ENCODE results near the gene SRCAP.
"Not testable (repeated sequence)": the region's sequence is repeated elsewhere in the genome, so short reads cannot be mapped to it uniquely, and the experiment has no call there.

The SRCAP gene

DNA sequence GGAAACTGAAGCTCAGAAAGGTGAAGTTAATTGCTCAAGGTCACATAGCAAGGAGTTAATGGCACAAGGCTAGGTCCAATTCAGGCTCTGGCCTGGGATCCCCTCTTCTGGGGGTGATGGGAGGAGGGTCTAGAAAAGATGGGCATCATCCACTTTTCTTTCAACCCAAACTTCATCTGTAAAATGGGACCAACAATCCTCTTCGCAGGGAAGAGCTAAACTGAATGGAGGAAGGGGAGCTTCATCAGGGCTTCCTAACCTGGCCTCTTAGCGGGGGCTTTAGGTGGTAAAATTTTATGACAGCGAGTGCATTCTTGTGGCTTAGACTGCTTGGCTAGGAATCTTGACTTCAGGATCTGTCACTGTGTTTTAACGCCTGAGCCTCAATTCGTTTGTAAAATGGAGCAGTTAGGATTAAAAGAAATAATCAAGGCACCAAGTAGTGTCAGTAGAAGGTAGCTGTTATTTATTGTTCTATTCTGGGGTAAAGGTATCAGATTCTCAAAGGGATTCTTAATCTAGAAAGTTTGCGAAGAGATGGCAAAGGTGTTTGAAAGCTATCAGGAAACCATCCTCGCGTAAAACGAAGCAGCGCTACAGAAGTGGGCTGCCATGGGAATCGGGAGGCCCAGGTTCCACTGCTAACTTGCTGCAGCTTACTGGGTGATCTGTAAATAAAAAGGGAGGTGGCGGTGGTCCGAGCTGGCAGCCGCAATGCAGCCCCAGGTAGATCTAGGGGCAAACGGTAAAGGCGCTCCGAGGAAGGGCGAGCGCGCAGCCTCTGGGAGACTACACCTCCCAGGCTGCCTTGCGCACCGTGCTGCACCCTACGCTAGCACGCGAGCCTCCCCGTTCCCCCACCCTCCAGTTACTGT lies 1.5 kb upstream of the SRCAP start:
- Histone ChIP-seq H3K4me3 (peak overlapping the region; percentile 81 to 97), H3K27me3 (no peaks in the 10 kb centered on the region), H3K9me3 (no peaks in the 10 kb centered on the region), H3K4me1 (peaks cover 0 to 31% (median 12%) of the 10 kb centered on the region in 4 donors), H3K36me3 (peaks cover 20 to 23% (median 20%) of the 10 kb centered on the region in 3 donors), H3K27ac (peak overlapping the region; percentile 96 to 99)
- intact Hi-C loops (cut with DNase I; ENCODE audit: low total_unique reads): loop anchor here (2.0 to 5.0 kb wide), 2 partner anchors 39 to 165 kb away; partner anchors contain the start of genes FBRS and ZNF747
- no peak for DNase-seq
- TF ChIP-seq, protein P1, sequence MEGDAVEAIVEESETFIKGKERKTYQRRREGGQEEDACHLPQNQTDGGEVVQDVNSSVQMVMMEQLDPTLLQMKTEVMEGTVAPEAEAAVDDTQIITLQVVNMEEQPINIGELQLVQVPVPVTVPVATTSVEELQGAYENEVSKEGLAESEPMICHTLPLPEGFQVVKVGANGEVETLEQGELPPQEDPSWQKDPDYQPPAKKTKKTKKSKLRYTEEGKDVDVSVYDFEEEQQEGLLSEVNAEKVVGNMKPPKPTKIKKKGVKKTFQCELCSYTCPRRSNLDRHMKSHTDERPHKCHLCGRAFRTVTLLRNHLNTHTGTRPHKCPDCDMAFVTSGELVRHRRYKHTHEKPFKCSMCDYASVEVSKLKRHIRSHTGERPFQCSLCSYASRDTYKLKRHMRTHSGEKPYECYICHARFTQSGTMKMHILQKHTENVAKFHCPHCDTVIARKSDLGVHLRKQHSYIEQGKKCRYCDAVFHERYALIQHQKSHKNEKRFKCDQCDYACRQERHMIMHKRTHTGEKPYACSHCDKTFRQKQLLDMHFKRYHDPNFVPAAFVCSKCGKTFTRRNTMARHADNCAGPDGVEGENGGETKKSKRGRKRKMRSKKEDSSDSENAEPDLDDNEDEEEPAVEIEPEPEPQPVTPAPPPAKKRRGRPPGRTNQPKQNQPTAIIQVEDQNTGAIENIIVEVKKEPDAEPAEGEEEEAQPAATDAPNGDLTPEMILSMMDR (IDR thresholded peaks at IDR 0.05): no peak

DNA sequence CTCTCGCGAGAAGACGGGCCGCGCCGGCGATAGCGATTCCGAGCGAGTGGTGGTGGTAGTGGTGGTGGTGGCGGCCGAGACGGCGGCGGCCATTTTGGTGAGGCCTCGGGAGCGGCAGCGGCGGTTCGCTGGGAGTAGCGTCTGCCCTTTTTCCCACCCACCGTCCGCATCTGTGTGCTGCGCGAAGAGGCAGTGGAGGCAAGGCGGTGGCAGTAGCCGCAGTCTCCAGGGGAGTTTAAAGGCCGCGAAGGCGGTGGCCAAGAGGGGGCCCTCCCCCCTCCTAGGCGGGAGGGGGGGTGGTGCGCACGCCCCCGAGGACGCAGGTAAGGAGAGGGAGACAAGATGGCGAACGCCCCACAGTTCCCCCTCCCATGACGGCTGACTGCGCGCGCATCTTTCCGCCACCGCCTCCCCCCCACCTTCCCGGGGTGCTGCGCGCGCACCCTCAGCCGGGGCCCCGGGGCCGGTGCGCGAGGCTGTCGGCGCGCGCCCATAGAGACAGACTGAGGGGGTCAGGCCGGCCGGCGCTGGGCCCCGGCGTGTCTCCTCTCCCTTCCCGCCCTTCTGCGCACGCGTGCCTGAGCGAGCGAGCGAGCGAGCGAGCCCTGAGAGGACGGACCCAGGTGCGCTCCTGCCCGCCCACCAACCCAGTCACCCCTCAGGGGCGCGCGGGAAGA lies 694 bp upstream of the SRCAP start:
- peaks cover 0 to 31% (median 12%) of the 10 kb centered on the region in 4 donors for H3K4me1 ChIP-seq
- intact Hi-C loops (cut with DNase I; ENCODE audit: low total_unique reads): loop anchor here (2.0 to 5.0 kb wide), 2 partner anchors 39 to 166 kb away; partner anchors contain the start of genes FBRS and ZNF747

DNA sequence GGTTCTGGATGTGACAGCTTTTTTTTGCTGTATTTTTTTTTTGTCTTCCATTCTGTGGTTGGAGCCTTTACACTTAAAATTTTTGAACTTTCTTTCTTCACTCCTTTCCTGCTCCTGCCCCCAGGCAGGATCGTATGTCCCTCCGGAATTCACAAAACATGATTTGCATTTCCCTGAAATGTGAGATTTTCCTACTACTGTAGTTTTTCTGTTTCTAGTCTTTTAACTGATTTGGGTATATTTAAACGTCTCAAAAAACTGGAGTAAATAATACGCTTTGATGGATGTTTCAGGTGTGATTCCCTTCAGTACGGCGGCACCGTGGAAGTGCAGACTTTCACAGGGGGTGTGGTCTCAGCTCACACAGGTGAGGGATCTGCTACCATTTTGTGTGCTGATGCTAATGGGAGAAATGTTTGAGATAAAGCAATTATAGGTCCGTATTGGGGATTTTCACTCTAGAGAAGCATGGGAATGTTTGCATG lies 686 bp downstream of the SRCAP start:
- no peak for DNase-seq
- Histone ChIP-seq H3K4me3 (peak overlapping the region; percentile 81 to 97), H3K27me3 (no peaks in the 10 kb centered on the region), H3K4me1 (peaks cover 0 to 25% (median 12%) of the 10 kb centered on the region in 4 donors), H3K27ac (peak overlapping the region; percentile 96 to 99), H3K36me3 (peaks cover 40 to 45% (median 41%) of the 10 kb centered on the region in 3 donors), H3K9me3 (no peaks in the 10 kb centered on the region)
- intact Hi-C loops (cut with DNase I; ENCODE audit: low total_unique reads): loop anchor here (2.0 to 5.0 kb wide), 2 partner anchors 41 to 167 kb away; partner anchors contain the start of genes FBRS and ZNF747
- TF ChIP-seq, protein P1 (IDR thresholded peaks at IDR 0.05): no peak

More for the DNA sequence above, 694 bp upstream of the SRCAP start:
- DNase-seq: peak; percentile 99
- Histone ChIP-seq H3K9me3 (no peaks in the 10 kb centered on the region), H3K36me3 (peaks cover 27 to 31% (median 27%) of the 10 kb centered on the region in 3 donors), H3K27ac (peak overlapping the region; percentile 96 to 99), H3K4me3 (peak overlapping the region; percentile 81 to 97), H3K27me3 (no peaks in the 10 kb centered on the region)
- TF ChIP-seq, protein P1 (IDR thresholded peaks at IDR 0.05): no peak

DNA sequence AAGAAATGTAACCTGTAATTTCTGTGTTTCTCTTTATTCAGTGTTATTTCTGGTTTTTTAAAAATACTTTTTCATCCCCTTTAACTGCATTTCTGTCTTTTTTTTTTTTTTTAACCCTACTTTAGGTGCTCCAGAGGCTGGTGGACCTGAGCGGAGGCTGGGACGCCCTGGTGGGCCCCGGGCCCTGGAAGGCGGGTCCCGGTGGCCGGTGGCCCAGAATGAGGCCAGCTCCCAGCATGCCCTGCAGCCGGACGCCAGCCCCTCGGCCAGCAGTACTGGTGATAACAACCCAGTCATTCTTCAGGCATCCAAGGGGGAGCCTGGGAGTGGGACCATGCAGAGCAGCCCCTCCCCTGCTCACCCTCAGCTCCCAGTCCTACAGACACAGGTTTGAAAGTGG lies 1.5 kb downstream of the SRCAP start:
- peaks cover 49 to 53% (median 50%) of the 10 kb centered on the region in 3 donors for H3K36me3 ChIP-seq
- intact Hi-C loops (cut with DNase I; ENCODE audit: low total_unique reads): no loop called here
- TF ChIP-seq, protein P1 (IDR thresholded peaks at IDR 0.05): no peak
- H3K4me1 ChIP-seq: peaks cover 0 to 25% (median 12%) of the 10 kb centered on the region in 4 donors
- H3K27me3 ChIP-seq: no peaks in the 10 kb centered on the region
- DNase-seq: no peak
- H3K4me3 ChIP-seq: no peak overlapping the region
- H3K9me3 ChIP-seq: no peaks in the 10 kb centered on the region
- H3K27ac ChIP-seq: peak overlapping the region in 1 of 2 donors; percentile 2

DNA sequence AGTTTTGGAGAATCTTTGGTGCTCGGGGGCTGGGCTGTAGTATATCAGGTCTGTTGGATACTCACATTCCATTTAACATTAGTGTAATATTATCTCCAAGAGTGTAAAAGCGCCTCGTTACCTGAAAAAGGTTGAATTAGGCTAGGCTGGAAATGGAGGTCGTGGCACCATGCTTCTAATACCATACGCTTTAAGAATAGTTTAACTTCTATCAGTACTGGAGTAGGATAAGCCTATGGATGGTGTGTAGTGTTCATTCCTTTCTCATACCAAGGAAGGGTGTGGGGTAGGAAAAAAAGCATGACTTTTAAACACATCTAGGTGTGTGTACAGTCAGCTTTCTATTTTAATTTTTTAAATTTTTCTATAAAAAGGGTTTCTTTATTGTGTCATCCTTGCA lies 2.0 kb downstream of the SRCAP start:
- H3K4me1 ChIP-seq: peaks cover 0 to 25% (median 12%) of the 10 kb centered on the region in 4 donors
- peak overlapping the region in 1 of 2 donors; percentile 2 for H3K27ac ChIP-seq
- TF ChIP-seq, protein P1 (IDR thresholded peaks at IDR 0.05): no peak
- no peak overlapping the region for H3K4me3 ChIP-seq
- no peak for DNase-seq
- H3K9me3 ChIP-seq: no peaks in the 10 kb centered on the region
- intact Hi-C loops (cut with DNase I; ENCODE audit: low total_unique reads): no loop called here
- H3K36me3 ChIP-seq: peaks cover 54 to 58% (median 54%) of the 10 kb centered on the region in 3 donors
- no peaks in the 10 kb centered on the region for H3K27me3 ChIP-seq

DNA sequence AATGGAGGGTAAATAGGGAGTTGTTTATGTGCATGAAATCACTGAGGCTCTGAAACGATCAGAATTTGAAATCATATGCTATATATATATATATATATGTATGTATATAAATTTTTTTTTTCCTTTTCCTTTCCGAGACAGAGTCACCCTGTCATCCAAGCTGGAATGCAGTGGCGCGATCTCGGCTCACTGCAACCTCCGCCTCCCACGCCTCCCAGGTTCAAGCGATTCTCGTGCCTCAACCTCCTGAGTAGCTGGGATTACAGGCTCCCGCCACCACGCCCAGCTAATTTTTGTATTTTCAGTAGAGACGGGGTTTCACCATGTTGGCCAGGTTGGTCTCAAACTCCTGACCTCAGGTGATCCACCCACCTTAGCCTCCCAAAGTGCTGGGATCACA lies 4.1 kb downstream of the SRCAP start:
- not testable (repeated sequence) for DNase-seq
- Histone ChIP-seq H3K4me1 (peaks cover 0 to 18% (median 12%) of the 10 kb centered on the region in 4 donors), H3K36me3 (peaks cover 73 to 79% (median 75%) of the 10 kb centered on the region in 3 donors)

More for the DNA sequence above, 4.1 kb downstream of the SRCAP start:
- H3K27me3 ChIP-seq; H3K4me3 ChIP-seq; H3K27ac ChIP-seq; intact Hi-C loops (cut with DNase I; ENCODE audit: low total_unique reads); H3K9me3 ChIP-seq: not testable (repeated sequence)

All from tibial artery (tissue), 4 donors.